GM18499 (cell line): ENCODE data around the gene PTPRT.

Experiments
- ATAC-seq: cut with Tn5 transposase; IDR thresholded peaks from one replicate; pipeline ENCODE4 v1.9.1; 2021; ENCODE audit warnings: moderate number of reproducible peaks; ENCODE audit not compliant: insufficient read depth, unreplicated experiment

PTPRT gene

DNA sequence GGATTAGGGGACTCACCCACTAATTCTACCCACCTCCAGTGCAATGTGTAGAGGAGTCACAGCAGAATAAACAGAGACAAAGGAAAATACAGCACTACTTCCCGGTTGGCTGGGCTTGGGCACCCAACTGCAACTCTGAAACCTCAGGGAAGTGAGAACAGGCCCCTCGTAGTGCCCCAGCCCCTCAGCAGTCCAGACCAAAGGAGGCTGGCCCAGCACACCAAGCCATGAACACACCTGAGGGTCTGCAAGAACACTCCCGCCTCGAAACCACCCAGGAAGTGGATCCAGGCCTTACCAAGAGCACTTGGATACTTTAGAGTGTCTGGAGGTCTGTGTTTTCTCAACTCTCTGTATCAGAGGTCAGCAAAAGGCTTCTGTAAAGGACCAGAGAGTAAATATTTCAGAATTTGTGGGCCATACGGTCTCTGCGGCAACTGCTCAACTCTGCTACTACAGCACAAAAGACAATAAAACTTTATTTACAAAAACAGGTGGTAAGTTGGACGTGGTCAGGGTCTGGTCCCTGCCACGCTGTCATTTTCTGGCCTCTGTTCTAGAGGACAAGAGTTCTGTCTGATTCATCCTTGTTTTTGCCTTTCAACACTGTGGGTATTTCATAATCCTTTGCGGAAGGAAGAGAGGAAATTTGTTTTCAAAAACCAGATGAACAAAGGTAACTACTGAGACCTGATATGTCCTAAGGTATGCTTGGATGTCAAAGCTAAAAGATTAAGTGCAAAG is 154.6 kb downstream of the PTPRT start:
- ATAC-seq, result no peak

DNA sequence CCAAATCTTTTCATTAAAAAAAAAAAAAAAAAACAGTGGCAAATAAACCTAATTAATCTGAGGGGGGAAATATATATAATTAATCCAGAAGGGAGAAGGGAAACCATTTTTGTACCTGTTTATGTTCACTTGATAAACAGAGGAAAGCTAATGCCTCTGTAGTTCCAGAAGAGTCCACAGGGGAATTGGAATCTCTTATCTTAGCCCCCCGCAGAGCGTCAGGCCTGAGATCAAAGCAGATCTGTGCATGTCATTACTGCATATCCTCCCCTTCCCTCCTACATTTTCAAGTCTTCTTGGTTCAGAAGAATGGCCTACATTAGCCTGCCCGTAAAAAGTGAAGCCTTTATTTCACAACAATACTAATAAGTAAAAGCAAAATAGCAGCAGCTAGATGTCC is 157.2 kb downstream of the PTPRT start:
- no peak for ATAC-seq

DNA sequence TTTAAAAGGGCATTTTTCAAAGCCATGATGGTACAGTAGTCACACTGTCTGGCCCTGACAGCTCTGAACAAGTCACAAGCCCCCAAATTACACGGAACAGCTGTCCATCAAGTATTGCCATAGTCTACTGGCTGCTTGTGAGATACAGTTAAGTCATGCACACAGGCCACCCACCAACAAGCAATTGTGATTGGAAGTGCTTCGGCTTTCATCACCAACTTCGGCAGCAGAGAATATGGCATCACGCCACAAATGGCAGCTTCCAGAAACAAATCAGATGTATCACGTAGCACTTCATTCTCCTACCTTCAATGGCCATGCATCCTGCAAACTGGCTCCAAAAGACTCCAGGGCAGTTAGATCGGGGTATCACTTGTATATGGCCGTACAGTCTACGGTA is 160.5 kb downstream of the PTPRT start:
- ATAC-seq, result no peak

DNA sequence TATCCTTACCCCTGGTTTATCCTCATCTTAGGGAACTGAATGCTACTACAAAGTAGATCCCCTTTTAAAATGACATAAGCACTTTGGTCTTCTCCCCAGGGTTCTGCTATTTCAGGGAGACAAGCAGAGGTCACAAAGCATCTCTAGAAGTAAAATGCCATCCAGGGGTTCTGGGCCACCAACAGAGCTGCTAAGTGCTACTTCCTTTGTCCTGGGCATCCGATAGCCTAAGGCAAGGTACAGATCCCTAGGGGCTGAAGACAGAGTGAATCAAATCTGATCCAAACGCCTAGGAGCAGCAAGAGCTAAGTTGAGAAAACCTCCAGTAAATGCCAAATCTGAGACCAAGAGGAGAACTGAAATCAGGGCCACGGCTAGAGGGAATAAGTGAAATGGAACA is 161.2 kb downstream of the PTPRT start:
- no peak for ATAC-seq

DNA sequence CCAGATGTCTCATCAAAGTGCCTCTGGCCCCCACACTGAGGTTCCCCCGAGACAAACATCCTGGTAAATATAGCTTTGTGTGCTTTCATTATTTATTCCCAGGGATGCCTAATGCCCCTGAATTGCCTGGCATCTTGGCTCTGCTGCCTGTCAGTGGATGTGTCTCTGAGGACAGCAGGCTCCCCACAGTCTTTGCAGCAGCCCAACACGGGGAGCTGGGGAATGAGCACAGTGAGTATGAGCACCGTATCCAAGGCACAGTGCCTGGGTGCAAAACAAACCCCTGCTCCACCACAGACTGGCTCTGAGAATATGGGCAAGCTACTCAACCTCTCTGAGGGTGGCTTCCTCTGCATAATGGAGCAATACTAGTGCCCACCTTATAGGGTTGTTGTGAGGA is 165.9 kb downstream of the PTPRT start:
- no peak for ATAC-seq

DNA sequence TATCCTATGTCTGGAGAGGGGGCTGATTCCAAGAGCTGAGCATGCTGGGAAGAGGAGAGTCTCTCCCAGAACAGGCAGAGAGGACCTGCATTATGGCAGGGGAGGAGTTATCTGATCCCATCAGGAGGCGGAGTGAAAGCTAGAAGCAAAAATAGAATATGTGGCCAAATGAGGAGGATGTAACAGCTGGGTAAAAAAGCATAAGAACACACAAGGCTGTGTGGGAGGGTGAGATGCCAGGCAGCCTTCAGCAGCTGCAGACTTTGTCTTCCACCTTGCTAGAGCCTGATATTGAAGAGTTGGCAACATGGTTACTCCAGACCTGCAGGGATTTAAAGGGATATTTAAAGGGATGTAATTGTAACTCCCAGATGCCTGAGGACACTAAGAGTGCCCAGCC is 167.1 kb downstream of the PTPRT start:
- no peak for ATAC-seq

DNA sequence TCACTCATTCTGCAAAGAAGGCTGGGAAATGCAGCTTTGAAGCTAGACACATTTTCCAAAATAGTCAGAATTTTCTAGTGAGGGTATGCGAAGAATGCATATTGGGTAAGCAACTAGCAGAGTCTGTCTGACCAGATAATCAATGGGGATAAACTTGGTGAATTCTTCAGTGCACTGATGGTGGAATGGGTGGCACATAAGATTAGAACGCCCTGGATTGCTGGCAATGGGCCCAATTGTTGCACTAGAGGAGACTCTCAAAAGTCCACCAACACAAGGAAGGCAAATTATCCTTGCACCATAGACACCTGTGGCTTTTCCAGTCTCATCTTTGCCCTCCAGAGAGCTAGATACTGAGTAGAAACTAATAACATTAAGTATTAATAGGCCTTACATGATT is 167.6 kb downstream of the PTPRT start:
- no peak for ATAC-seq

DNA sequence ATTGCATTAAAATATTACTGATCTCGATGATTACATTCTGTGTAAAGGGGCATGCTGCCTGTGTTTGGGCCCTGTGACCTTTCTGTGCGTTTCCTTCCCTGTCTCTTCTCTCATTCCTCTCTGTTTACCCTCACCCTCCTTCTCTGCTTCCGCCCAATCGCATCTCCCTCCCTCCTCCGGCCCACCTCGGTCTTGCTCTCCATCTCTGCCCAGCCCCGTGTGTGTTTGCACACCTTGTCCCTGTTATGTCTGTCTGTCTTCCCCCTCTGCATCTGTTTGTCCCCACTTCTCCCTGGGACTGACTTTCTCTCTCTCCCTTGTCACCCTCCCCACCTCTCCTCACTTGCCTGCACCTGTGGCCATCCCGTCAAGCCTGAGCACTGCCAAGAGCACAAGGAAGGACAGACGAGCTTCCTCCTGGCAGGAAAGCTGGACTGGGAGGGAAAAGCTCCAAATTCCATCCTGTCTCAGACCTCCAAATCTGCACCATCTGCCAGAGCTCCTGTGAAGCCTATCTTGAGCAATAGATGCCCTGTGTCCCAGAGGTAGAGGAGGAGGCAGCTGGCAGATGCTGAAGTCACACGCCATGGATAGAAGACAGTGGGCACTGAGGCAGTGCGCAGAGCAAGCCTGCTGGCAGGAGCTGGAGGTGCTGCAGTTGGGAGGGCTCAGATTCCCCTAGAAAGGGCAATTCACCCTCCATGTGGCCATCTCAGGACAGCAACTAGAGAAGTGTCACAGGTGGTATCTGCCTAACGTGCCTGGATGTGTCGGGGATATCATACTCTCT is 172.3 kb downstream of the PTPRT start:
- no peak for ATAC-seq

DNA sequence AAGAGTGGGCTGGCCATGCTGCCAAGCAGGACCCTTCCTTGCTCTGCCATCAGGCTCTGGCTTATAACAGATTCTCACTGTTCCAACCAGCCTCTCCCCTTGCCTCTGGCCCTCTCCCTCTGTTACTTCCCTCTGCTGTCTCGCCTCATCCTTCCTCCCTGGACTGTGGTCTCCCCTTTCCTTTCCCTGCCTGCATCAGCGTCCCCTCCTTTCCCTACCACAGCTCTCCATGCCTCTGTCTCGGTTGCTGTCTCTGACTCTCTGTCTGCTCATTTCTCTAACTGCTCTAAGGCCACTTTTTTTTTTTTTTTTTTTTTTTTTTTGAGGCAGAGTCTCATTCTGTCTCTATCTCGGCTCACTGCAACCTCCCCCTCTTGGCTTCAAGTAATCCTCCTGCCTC is 173.4 kb downstream of the PTPRT start:
- ATAC-seq, result no peak

DNA sequence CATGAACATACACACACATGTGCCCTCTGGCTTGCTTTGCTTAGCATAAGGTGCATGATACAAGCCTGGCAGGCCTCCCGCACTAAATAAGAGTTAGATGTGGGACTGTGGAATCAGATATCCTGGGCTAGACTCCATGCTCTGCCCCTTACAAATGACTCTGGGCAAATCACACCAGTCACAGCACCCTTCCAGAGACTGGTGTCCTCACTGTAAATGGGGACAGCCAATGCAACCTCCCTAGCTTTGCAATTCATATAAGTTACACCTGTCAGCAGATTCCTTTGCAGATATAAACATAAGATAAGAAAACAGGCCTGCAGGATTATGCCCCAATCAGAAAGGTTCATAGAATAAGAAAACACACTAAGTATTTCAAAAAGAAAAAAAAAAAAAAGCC is 174.1 kb downstream of the PTPRT start:
- no peak for ATAC-seq

DNA sequence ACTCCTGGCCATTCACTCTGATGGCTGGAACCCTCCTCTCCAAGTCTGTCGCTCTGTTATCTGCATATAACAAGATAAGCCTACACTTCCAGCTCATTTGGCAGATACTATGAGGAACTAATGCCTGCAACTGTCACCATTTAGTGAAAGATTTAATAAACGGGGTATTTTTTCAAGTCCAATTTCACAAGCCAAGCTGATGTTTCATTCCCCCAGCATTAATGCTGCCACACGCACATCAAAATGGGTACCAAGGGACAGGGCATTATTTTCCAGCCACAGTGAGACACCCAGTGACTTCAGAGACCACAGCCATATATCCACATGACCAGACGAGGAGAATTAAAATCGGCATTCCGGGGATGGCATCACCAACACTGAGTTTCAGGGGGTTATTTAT is 175.5 kb downstream of the PTPRT start:
- ATAC-seq, result no peak

DNA sequence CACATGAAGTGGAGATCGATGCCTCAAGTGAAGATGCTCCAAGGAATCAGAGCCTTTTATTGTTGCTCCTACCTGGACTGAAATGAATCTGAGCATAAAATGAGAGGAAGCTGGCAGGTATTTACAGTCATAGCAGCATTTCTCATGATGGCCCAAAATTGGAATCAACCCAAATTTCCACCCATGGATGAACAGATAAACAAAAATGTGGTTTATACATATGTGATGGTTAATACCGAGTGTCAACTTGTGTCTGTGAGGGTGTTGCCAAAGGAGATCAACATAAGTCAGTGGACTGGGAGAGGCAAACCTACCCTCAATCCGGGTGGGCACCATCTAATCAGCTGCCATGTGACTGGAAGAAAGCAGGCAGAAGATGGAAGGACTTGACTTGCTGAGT is 178.2 kb downstream of the PTPRT start:
- ATAC-seq, result no peak

DNA sequence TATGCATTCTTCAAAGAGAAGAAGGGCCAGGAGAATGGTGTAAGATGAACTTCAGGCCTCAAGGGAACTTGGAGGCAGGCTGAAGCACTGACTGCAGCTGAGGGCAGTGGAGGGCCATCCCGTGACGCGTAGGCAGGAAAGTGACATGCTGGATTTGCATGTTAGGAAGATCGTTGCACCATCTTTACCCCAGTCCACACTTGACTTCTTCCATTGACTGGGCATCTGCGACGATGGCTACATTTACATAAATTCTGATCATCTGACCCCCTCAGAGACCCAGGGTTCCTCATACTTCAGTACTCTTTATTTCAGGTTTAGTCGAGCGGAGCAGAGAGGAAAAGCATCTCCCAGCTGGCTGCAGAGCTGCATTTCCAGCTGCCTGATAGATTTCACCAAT is 180.2 kb downstream of the PTPRT start:
- no peak for ATAC-seq

DNA sequence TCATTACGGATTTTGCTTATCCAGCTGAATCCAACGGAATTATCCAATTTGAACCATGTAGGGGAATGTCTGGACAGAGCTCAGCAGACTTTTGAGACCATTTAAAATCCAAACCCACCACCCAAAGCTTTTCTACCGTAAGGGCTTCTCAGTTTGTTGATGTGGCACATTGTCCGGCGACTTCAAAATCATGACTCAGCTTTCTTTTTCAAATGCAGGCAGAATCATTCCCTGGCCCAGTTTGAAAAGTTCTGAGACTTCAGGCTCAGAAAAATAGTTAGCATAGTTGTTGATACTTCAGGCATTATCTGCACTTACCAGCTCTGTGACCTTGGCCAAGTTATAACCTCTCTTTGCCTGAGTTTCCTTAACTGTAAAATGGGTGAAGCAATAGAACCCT is 182.2 kb downstream of the PTPRT start:
- ATAC-seq, result no peak

DNA sequence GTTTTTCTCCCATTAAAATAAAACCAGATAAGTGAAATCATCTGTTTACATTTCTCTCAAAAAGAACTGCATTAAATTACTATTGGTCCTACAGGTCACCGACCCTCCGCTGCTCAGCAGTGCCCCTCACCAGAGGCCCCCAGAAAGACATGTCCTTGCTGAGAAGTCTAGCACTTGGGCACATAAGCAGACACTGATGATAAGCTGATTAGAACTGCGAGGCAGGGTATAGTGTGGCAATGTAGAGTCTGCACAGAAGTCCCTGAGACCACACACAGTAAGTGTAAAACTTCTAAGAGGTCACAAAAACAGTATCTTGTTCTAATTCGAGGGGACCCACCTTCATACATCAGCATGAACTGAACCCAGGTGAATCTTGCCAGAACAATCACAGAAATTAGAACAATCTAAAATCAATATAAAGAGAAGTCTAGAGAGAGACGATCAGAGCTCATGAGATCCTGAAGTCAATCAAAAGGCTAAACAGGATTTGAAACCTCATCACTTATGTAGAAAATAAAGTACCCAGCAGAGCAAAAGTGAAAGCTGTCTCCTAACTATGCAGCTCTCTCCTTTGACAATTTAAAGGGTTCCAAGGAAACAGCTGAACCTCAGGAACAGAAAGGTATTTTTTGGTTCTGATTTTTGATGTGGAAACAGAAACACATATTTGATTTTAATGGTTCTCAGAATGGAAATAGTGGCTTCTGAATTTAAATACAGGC is 182.9 kb downstream of the PTPRT start:
- ATAC-seq, result no peak

DNA sequence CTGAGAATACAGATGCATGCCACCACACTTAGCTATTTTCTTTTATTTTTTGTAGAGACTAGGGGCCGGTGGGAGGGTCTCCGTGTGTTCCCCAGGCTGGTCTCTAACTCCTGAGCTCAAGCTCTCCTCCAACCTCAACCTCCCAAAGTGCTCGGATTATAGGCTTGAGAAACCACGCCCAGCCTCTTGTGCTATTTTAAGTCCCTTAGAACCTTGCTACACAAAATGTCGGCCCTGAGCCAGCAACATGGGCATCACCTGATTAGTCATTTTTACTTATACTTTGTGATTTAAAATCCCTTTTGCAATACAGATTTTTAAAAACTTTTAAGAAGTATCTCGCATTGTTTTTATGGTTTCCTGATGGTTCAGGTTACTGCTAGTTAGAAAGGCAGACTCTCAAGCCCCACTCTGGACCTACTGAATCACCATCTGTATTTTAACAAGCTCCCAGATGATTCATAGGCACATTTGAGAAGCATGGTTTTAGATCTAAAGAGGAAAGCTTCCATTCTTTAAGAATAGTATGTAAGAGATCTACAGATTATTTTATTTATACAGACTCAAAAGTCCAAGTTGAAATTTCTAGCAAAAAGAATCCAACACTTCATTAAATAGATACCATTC is 186.3 kb downstream of the PTPRT start:
- ATAC-seq, result no peak

DNA sequence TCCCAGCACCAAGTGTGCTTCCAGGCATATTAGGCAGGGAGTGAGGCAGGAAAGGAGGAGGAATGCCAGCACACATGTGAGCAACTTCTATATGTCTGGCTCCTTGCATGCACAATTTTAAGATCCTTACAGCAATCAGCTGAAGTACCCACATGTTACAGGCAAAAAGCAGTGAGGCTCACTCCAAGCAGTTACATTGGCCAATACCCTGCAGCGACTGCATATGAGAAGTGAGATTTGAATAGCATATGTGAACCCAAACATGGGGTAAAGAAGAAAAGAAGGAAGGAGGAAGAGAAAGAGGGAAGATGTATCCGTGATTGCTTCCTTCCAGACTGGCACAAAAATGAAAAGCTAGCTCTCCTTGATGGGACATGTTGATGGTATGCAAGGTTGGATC is 193.6 kb downstream of the PTPRT start:
- no peak for ATAC-seq

DNA sequence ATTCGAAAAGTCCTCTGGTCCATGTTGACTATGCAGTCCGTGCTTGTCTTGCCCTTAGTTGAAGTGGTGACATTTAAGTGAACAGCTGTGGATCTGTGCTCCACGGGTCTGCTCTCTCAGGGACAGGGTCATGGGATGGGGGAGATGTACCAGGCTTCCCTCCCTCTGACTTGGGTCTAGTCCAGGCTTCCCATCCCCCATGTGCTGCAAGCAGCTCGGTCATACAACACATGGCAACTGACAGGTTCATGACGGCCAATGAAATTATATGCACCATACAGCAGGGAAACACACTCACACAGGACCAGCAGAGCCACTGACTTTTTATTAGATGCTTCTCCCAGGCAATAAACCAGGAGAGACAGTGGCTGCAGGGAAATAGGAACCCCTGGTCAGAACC is 201.4 kb downstream of the PTPRT start:
- ATAC-seq, result no peak

DNA sequence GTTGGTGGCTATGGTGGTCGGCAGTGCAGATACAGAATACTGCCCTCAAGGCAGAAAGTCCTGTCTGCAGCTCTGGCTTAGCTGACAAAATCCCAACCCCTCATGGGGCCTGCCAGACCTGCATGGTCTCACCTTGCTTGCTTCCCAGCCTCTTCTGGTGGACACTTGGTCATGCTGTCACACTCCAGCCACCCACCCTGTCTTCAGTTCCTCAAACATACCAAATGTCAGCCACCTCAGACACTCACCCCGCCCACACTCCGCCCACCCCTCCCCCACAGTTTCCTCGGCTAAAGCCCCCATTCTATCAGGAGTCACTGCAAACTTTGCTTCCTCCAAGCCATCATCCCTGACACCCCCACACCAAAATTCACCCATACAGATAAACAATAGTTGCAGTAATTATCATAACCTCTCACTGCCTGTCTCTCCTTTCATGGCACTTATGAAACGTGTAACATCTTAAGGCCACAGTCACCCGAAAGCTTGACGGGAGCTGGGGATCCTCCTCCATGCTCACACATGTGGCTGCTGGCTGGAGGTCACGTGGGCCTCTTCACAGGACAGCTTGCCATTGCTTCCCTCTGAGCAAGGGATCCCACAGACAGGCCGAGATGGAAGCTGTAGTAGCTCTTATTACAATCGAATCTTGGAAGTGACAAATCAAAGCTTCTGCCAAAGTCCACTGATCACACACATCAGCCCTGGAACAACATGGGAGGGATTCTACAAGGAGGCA is 202.2 kb downstream of the PTPRT start:
- ATAC-seq, result no peak

DNA sequence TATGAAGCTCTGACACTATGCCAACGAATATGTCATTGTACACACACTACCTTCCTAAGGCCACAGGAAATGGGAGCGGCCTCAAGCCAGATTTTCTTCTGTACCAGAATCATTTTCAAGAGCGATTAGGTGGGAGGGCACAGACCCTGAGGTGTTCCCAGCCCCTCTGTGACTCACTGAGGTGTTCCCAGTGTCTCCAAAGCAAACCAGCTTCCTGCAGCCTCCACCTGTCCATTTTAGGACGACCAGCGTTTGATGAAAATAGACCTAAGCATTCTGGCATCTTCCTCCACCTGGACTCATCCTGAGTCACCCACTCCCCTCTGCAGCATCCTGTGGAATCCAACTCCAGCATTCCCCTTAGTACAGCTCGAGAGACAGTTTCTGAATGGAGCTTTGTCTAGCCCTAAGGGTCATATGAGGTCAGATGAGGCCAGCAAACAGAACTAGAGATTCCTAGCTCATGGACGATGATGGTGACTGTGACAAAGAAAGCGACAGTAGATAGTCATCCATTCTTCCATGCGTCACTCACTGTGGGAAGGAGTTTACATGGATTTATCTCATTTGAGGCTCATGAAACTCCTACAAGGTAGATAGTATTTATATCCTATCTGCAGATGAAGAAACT is 203.4 kb downstream of the PTPRT start:
- ATAC-seq, result no peak
